Esophagus (tissue), 2 donors: Measurements from ENCODE around the gene NUDT8. TPM values are rescaled to one million over a fixed set of nuclear protein-coding genes. Genes with fewer than 3 reads are reported as not detected.
"Not testable (repeated sequence)": the region's sequence is repeated elsewhere in the genome, so short reads cannot be mapped to it uniquely, and the experiment has no call there.

Experiments
- H3K27ac ChIP-seq, 2 donors: one replicate each; pipeline ENCODE4 v1.5.1; 2013; ENCODE audit warnings: low read depth in 2 of 2, mild to moderate bottlenecking in 2 of 2, inconsistent platforms in 1 of 2, low read length in 1 of 2, moderate library complexity in 1 of 2
- H3K27me3 ChIP-seq, 2 donors: one replicate each; pipeline ENCODE4 v1.6.1; 2013; ENCODE audit warnings: low read length in 2 of 2, control low read depth in 1 of 2, mild to moderate bottlenecking in 1 of 2; ENCODE audit not compliant: insufficient read depth in 2 of 2, control insufficient read depth in 1 of 2
- H3K36me3 ChIP-seq, 2 donors: one replicate each; pipeline ENCODE4 v1.6.1; 2013; ENCODE audit warnings: low read length in 1 of 2; ENCODE audit not compliant: control insufficient read depth in 2 of 2, insufficient read depth in 2 of 2
- H3K4me1 ChIP-seq, 2 donors: one replicate each; pipeline ENCODE4 v1.6.1; 2013; ENCODE audit warnings: low read length in 1 of 2; ENCODE audit not compliant: control insufficient read depth in 2 of 2, insufficient read depth in 2 of 2
- H3K4me3 ChIP-seq, 2 donors: one replicate each; pipeline ENCODE4 v1.5.1; 2013; ENCODE audit warnings: low read length in 2 of 2, mild to moderate bottlenecking in 2 of 2, low read depth in 1 of 2, moderate library complexity in 1 of 2
- H3K9me3 ChIP-seq, 2 donors: one replicate each; pipeline ENCODE4 v1.6.1; 2013; ENCODE audit warnings: mild to moderate bottlenecking in 2 of 2, low read depth in 1 of 2, low read length in 1 of 2, moderate library complexity in 1 of 2; ENCODE audit not compliant: control insufficient read depth in 2 of 2, insufficient read depth in 1 of 2
- WGBS, 2 donors: extraction: QIAGEN DNeasy Blood & Tissue Kit; methylation state at CpG; one replicate each; pipeline ENCODE4 v1.1.7; 2013; 5-methylcytosine and 5-hydroxymethylcytosine counted together
- polyA plus RNA-seq, 2 donors: library from polyadenylated mRNA; stranded (reverse); fragments of 200-250 nt; gene quantifications; one replicate each; pipeline ENCODE4 v1.2.3, GENCODE V29; 2013
- donor health status: healthy with polysubstance abuse.
- donor health status: Bipolar disorder and iron deficiency.

Gene NUDT8
- polyA plus RNA-seq, 2 donors = 43.1 to 59.3 TPM

DNA sequence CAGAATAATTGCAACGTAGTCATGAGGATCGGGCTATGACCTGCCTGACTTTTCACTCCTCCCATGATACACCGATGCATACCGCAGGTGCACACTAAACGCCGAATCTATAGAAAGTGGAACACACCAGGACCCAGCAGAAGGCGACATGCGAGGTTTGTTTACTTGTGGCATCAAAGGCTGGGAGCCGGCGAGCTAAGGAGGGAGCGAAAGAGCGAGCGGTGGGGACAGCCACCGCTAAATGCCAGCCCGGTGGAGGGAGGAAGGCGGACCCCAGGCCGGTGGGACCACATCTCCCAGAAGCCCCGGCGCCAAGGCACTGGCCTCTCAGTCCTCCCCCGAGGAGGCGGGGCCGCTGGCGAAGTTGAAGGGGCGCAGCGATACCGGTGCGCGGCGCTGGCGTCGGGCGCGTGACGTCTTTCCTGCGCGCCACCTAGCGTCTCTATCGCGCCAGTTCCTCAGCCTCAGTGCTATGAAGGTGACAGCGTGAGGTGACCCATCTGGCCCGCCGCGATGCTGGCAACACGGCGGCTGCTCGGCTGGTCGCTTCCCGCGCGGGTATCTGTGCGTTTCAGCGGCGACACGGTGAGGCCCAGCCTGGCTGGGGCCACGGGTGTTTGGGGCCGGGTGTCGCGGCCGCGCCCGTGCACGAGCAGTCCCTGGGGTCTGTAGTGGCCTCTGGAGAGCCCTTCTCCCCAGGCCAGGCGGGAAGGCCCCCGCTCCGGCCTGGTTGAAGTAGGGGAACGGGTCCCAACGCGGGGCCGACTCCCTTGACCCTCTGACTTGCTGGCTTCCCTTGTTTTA is 23.0 kb downstream of the NUDT8 start, which contains the start of gene NDUFV1:
Gene NDUFV1, plus strand, starts transcription at position 445 of the 804 bp plus-strand sequence. Its CDS starts 69 bp downstream, at position 514.
- Histone ChIP-seq H3K27ac (peak within 1 kb of the TSS; percentile 80 to 83), H3K36me3 (peaks cover 18 to 22% of the 10 kb centered on the region in 2 donors), H3K4me3 (peak within 1 kb of the TSS; percentile 77 to 94), H3K27me3 (no peaks in the 10 kb centered on the region), H3K4me1 (peaks cover 2 to 6% of the 10 kb centered on the region in 2 donors), H3K9me3 (no peaks in the 10 kb centered on the region)
- WGBS, 2 donors = 1% methylated on average over 67 to 69 of the region's 69 CpGs

DNA sequence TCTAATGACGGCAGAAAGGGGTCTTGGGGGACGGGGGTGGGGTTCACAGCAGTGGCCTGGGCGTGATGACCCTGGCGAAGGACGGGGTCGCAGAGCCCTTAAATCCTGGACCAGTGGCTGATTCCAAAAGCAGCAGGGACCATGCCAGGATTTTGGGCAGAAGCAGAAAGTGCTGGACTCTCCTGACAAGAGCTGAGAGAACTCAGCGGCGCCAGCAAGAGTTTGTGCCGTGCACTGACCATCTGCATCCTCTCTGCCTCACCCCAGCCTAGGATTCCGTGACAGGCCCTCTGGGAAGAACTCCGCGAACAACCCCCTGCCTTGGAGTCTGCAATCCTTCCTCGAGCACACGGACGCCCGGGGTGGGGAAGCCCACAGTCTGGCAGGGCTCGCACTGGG is 23.6 kb downstream of the NUDT8 start:
- H3K36me3 ChIP-seq = peaks cover 13 to 16% of the 10 kb centered on the region in 2 donors
- 33% methylated on average over 17 of the region's 17 CpGs for WGBS, 2 donors
- H3K27me3 ChIP-seq = no peaks in the 10 kb centered on the region
- peak overlapping the region; percentile 77 to 94 for H3K4me3 ChIP-seq
- H3K4me1 ChIP-seq = peaks cover 2 to 6% of the 10 kb centered on the region in 2 donors
- H3K9me3 ChIP-seq = no peaks in the 10 kb centered on the region
- H3K27ac ChIP-seq = peak overlapping the region; percentile 47 to 78

DNA sequence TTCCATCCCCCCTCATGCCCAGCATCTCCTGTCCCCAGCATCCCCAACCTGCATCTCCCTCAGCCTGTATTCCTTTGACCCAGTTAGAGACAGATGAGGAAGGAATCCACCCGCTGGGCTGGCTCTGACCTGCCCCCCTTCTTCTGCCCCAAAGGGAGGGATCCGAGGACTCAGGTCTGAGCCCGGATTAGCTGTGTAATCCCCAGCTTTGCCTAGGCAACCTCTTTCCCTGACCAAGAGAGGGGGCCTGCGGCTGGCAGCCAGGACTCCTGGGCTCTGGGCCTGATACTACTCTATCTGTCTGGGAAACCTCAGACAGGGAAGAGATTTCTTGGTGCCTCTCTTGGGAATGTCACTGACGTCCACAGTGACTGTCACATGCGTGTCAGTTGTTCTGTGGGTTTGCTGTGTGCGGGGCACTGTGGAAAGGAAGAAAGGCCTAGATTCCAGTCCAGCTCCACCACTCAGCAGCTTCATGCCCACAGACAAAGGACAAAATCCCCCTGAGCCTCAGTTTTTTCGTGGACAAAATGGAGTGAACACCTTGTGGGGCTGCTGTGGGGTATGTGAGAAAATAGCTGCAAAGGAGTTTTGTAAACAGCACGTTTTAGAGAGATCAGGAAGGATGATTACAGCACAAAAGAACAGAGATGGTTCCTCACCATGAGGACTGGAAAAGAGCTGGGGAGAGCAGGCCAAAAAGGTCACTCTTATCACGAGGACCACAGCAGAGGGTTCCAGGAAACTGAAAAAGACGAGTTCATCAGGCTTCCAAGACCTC is 24.3 kb downstream of the NUDT8 start:
- peaks cover 2 to 6% of the 10 kb centered on the region in 2 donors for H3K4me1 ChIP-seq
- H3K27ac ChIP-seq = no peak overlapping the region
- 59 to 61% methylated on average over 11 of the region's 11 CpGs for WGBS, 2 donors
- H3K36me3 ChIP-seq = peaks cover 8 to 9% of the 10 kb centered on the region in 2 donors
- H3K27me3 ChIP-seq = no peaks in the 10 kb centered on the region
- no peak overlapping the region for H3K4me3 ChIP-seq
- no peaks in the 10 kb centered on the region for H3K9me3 ChIP-seq

DNA sequence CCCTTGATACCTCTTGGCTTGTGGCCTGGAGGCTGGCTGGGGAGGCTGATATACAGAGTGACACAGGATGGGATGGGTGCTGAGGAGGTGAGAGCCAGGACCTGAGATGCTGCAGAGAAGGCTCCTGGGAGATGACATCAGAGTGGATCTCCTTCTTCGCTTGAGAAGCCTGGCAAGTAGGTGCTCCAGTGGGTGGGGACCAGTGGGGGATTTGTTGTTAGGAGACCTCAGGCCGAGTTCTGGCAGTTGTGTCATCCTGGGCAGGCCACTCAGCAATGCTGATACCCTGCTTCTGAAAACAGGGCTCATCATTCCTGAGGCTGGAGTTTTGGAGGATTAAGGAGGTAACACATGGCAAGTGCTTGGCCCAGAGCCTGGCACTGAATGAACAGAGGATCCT is 24.9 kb downstream of the NUDT8 start:
- Histone ChIP-seq H3K4me1 (peaks cover 2 to 6% of the 10 kb centered on the region in 2 donors), H3K36me3 (peaks cover 4 to 7% of the 10 kb centered on the region in 2 donors), H3K4me3 (no peak overlapping the region), H3K9me3 (no peaks in the 10 kb centered on the region), H3K27me3 (no peaks in the 10 kb centered on the region), H3K27ac (no peak overlapping the region)
- WGBS, 2 donors = 75 to 81% methylated on average over 2 of the region's 2 CpGs

DNA sequence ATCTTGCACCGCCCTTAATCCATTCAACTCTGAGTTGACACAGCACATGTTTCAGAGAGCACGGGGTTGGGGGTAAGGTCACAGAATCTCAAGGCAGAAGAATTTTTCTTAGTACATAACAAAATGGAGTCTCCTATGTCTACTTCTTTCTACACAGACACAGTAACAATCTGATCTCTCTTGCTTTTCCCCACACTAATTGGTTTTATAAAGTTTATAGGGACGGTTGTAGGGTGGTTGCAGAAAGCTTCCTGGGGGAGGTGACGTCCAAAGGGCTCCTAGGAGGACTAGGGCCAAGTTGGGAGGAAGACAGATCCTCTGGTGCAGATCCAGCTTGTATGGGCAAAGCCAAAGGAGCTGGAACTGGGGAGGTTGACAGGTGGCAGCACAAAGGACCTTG is 25.6 kb downstream of the NUDT8 start:
- H3K9me3 ChIP-seq, H3K36me3 ChIP-seq, H3K27me3 ChIP-seq, H3K27ac ChIP-seq, H3K4me3 ChIP-seq, H3K4me1 ChIP-seq: not testable (repeated sequence)
- WGBS, 2 donors = 67 to 75% methylated on average over 2 of the region's 4 CpGs

DNA sequence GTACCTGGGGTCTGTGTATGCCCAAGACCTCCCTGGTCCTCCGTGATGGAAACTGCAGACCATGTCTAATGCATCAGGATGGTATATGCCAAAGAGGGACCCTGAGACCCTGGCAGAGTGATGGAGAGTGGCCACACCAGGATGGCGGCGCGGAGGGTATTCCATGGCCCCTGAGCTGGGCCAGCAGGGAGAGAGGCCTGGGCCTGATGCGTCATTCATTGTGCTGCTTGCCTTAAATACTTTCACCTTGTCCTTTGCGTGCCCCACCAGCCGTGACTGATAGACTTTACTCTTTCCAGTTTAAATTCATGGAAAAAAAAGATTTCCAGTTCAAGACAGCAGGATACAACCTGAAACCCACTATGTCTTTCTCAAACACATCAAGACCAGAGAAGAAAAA is 28.6 kb downstream of the NUDT8 start:
- no peaks in the 10 kb centered on the region for H3K9me3 ChIP-seq
- H3K4me1 ChIP-seq = peaks cover 0 to 1% of the 10 kb centered on the region in 2 donors
- no peaks in the 10 kb centered on the region for H3K27me3 ChIP-seq
- no peak overlapping the region for H3K27ac ChIP-seq
- H3K36me3 ChIP-seq = no peaks in the 10 kb centered on the region
- H3K4me3 ChIP-seq = no peak overlapping the region
- WGBS, 2 donors = 93 to 95% methylated on average over 7 of the region's 7 CpGs

DNA sequence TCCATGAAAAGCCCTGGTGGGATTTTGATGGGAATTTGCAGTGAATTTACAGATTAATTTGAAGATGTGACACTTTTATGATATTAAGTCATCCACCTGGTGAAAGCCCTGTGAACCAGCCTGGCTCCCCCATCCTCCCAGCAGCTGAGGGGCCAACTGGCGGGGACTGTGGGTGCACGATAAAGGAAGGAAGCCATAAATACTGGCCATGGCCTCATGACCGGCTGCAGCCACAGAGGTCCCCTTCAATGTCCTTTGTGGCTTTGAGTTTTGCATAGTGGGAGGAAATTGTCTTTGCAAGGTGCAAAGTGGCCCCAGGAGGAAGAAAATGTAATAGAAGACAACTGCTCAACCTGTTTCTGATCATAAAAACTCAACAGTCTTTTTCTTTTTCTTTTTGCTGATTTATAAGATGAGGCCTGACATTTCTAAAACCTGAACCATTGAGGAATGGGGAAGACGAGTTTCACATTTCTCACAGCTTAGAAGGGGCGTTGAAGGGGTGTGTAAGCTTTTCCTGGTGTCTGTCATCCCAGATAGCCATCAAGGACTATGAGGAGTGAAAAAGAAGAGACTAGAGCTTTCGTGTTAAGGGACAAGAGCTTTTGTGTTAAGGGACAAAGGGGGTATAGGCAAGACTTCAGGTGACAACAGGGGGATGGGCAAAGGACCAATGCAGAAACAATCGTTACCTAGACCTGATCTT is 29.3 kb downstream of the NUDT8 start:
- Histone ChIP-seq H3K27ac (no peak overlapping the region), H3K4me1 (no peaks in the 10 kb centered on the region), H3K36me3 (no peaks in the 10 kb centered on the region), H3K4me3 (no peak overlapping the region), H3K9me3 (no peaks in the 10 kb centered on the region), H3K27me3 (no peaks in the 10 kb centered on the region)
- WGBS, 2 donors = 60 to 64% methylated on average over 7 of the region's 7 CpGs

DNA sequence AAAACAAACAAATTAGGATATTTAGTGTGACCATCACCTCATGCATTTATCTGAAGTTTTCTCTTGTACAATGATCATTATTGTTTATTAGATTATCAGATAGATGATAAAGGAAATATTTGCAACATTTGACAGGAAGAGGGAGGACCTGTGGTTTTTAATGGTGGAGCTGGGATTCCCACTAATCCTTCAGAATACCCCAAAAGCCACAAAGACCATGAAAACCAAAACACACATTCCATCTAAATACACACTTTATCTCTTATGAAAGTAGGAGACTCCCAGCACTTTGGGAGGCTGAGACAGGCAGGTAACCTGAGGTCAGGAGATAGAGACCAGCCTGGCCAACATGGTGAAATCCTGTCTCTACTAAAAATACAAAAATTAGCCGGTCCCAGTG is 30.6 kb downstream of the NUDT8 start:
- Histone ChIP-seq H3K27me3 (no peaks in the 10 kb centered on the region), H3K4me1 (no peaks in the 10 kb centered on the region), H3K4me3 (no peak overlapping the region), H3K27ac (no peak overlapping the region), H3K36me3 (no peaks in the 10 kb centered on the region), H3K9me3 (no peaks in the 10 kb centered on the region)
- WGBS, 2 donors = 77 to 78% methylated on average over 1 of the region's 1 CpG

DNA sequence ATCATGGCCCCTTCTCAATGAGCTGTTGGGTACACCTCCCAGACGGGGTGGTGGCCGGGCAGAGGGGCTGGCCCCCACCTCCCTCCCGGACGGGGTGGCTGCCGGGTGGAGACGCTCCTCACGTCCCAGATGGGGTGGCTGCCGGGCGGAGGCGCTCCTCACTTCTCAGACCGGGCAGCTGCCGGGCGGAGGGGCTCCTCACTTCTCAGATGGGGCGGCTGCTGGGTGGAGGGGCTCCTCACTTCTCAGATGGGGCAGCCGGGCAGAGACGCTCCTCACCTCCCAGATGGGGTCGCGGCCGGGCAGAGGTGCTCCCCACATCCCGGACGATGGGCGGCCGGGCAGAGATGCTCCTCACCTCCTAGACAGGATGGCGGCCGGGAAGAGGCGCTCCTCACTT is 31.8 kb downstream of the NUDT8 start:
- H3K36me3 ChIP-seq, H3K4me1 ChIP-seq, H3K9me3 ChIP-seq, H3K27ac ChIP-seq, H3K4me3 ChIP-seq, H3K27me3 ChIP-seq: not testable (repeated sequence)
- 93% methylated on average over 22 to 26 of the region's 26 CpGs for WGBS, 2 donors
